ENCODE measurements around the gene OSCP1.
A peak's percentile ranks its signal among the peaks of the same experiment; 100 is the strongest.

OSCP1 gene

GRCh38 chr1:36447450-36447849, 2.8 kb downstream of the OSCP1 start:
- H3K27ac Mint-ChIP-seq: no peak overlapping the region
- TF ChIP-seq CTCF (IDR thresholded peaks at IDR 0.05; ENCODE audit: unreplicated experiment in 3 of 3): no peak
- peaks cover 18% of the 10 kb centered on the region for H3K4me1 Mint-ChIP-seq
- H3K36me3 Mint-ChIP-seq (ENCODE audit: low read depth): no peaks in the 10 kb centered on the region
- H3K9me3 Mint-ChIP-seq: no peaks in the 10 kb centered on the region
- H3K27me3 Mint-ChIP-seq (ENCODE audit: low read depth): no peaks in the 10 kb centered on the region
- H3K4me3 Mint-ChIP-seq: peak overlapping the region in 1 of 3 experiments; percentile 9

GRCh38 chr1:36446746-36447145, 3.5 kb downstream of the OSCP1 start:
- peaks cover 18% of the 10 kb centered on the region for H3K4me1 Mint-ChIP-seq
- peak overlapping the region in 1 of 3 experiments; percentile 70 for H3K27ac Mint-ChIP-seq
- no peak overlapping the region for H3K4me3 Mint-ChIP-seq
- H3K27me3 Mint-ChIP-seq (ENCODE audit: low read depth): no peaks in the 10 kb centered on the region
- no peaks in the 10 kb centered on the region for H3K36me3 Mint-ChIP-seq (ENCODE audit: low read depth)
- no peak for TF ChIP-seq CTCF (IDR thresholded peaks at IDR 0.05; ENCODE audit: unreplicated experiment in 3 of 3)
- H3K9me3 Mint-ChIP-seq: no peaks in the 10 kb centered on the region

GRCh38 chr1:36446271-36446670, 4.0 kb downstream of the OSCP1 start:
- peak in 2 of 3 experiments; percentile 41 to 45 for TF ChIP-seq CTCF (IDR thresholded peaks at IDR 0.05; ENCODE audit: unreplicated experiment in 3 of 3)
- Mint-ChIP-seq H3K4me3 (peak overlapping the region in 2 of 3 experiments; percentile 24 to 31), H3K27ac (peak overlapping the region in 2 of 3 experiments; percentile 12 to 45), H3K4me1 (peaks cover 13% of the 10 kb centered on the region), H3K36me3 (ENCODE audit: low read depth) (no peaks in the 10 kb centered on the region), H3K27me3 (ENCODE audit: low read depth) (no peaks in the 10 kb centered on the region), H3K9me3 (no peaks in the 10 kb centered on the region)

- H3K4me1 Mint-ChIP-seq: peaks cover 2% of the 10 kb centered on the region
- TF ChIP-seq CTCF (IDR thresholded peaks at IDR 0.05; ENCODE audit: unreplicated experiment in 3 of 3): no peak
- H3K9me3 Mint-ChIP-seq: no peaks in the 10 kb centered on the region
- no peaks in the 10 kb centered on the region for H3K27me3 Mint-ChIP-seq (ENCODE audit: low read depth)
- peaks cover 5% of the 10 kb centered on the region for H3K36me3 Mint-ChIP-seq (ENCODE audit: low read depth)
- no peak overlapping the region for H3K27ac Mint-ChIP-seq
- H3K4me3 Mint-ChIP-seq: no peak overlapping the region
Measured at GRCh38 chr1:36443297-36443696, 7.0 kb downstream of the OSCP1 start.

- no peak for TF ChIP-seq CTCF (IDR thresholded peaks at IDR 0.05; ENCODE audit: unreplicated experiment in 3 of 3)
- Mint-ChIP-seq H3K36me3 (ENCODE audit: low read depth) (peaks cover 7% of the 10 kb centered on the region), H3K4me1 (no peaks in the 10 kb centered on the region), H3K27me3 (ENCODE audit: low read depth) (no peaks in the 10 kb centered on the region), H3K27ac (no peak overlapping the region), H3K4me3 (no peak overlapping the region), H3K9me3 (no peaks in the 10 kb centered on the region)
Measured at GRCh38 chr1:36442337-36442736, 7.9 kb downstream of the OSCP1 start.

GRCh38 chr1:36440646-36441045, 9.6 kb downstream of the OSCP1 start:
- Mint-ChIP-seq H3K9me3 (no peaks in the 10 kb centered on the region), H3K4me1 (no peaks in the 10 kb centered on the region), H3K4me3 (no peak overlapping the region), H3K27me3 (ENCODE audit: low read depth) (no peaks in the 10 kb centered on the region), H3K27ac (peak overlapping the region in 1 of 3 experiments; percentile 85), H3K36me3 (ENCODE audit: low read depth) (peaks cover 17% of the 10 kb centered on the region)
- no peak for TF ChIP-seq CTCF (IDR thresholded peaks at IDR 0.05; ENCODE audit: unreplicated experiment in 3 of 3)

All from nephron (organoid).